22Rv1 (cell line): ENCODE measurements around the gene SCN2A.

Experiments
- H3K27ac ChIP-seq: fragments of 450-650 bp; 2 replicates; pipeline ENCODE4 v1.5.1; 2017
- ZFX ChIP-seq: fragments of 450-650 bp; IDR thresholded peaks from 2 replicates; pipeline ENCODE4 v1.6.1; 2017; ENCODE audit warnings: antibody characterized with exemption, borderline replicate concordance
- TF ChIP-seq, protein P1 (sequence below): fragments of 450-650 bp; IDR thresholded peaks from 2 replicates; pipeline ENCODE4 v1.5.1; 2017; ENCODE audit warnings: mild to moderate bottlenecking

Gene SCN2A

GRCh38 chr2:165293440-165294420, 54.5 kb downstream of the SCN2A start:
- TF ChIP-seq, protein P1, sequence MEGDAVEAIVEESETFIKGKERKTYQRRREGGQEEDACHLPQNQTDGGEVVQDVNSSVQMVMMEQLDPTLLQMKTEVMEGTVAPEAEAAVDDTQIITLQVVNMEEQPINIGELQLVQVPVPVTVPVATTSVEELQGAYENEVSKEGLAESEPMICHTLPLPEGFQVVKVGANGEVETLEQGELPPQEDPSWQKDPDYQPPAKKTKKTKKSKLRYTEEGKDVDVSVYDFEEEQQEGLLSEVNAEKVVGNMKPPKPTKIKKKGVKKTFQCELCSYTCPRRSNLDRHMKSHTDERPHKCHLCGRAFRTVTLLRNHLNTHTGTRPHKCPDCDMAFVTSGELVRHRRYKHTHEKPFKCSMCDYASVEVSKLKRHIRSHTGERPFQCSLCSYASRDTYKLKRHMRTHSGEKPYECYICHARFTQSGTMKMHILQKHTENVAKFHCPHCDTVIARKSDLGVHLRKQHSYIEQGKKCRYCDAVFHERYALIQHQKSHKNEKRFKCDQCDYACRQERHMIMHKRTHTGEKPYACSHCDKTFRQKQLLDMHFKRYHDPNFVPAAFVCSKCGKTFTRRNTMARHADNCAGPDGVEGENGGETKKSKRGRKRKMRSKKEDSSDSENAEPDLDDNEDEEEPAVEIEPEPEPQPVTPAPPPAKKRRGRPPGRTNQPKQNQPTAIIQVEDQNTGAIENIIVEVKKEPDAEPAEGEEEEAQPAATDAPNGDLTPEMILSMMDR: peak; percentile 74
- TF ChIP-seq ZFX: no peak
- no peak overlapping the region for H3K27ac ChIP-seq

DNA sequence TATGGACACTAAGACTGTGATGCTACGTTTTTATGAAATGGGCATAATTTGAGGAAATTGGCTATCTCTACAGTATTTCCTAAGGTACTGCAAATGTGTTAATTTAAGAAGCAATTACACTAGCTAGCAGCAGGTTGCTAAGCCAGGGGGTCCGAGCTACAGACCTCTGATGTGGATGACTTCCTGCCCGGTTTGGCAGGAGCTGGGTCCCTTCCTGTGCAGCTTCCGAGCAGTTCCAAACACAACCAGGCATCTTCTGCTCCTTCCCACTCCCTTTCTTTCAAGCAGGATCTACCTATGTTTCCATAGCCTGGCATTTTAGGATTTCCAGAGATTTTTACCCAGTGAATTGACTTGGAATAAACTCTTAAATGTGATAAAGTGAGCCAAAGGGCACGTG, 55.7 kb downstream of the SCN2A start:
- no peak overlapping the region for H3K27ac ChIP-seq
- TF ChIP-seq, protein P1: no peak
- TF ChIP-seq ZFX: no peak

GRCh38 chr2:165295643-165296042, 56.4 kb downstream of the SCN2A start:
- no peak overlapping the region for H3K27ac ChIP-seq
- TF ChIP-seq, protein P1: no peak
- no peak for TF ChIP-seq ZFX

DNA sequence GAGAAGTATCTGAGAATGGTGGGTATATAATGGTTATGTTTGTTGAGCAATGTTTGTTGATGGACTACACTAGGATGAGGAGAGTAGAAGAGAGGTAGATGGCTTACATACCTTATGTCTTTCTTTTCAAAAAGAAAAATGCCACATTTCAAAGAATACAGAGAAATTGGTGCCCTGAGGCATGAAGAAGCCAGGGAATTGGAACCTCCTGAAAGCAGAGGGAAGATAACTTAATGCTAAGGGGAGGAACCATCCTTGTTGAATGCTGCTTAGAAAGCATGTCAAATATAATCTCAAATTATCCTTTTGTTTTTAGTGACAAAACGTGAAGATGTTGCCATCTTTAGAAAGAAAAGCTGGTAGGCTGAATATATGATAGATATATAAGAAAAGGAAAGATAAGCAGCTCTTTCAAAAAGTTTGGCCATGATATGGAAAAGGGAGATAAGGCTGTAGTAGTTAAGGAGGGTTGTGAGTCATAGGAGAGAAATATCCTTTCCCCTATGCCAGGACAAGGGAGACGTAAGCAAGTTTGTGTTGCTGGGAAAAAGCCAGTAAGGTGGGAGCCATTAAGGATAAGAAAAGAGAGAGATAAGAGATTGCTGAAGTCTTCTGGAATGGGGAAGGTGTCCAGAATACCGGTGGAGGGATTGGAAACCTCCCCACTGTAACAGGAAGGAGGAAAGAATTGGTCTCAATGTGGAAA, 66.3 kb downstream of the SCN2A start:
- H3K27ac ChIP-seq: no peak overlapping the region
- TF ChIP-seq, protein P1: no peak
- TF ChIP-seq ZFX: no peak

DNA sequence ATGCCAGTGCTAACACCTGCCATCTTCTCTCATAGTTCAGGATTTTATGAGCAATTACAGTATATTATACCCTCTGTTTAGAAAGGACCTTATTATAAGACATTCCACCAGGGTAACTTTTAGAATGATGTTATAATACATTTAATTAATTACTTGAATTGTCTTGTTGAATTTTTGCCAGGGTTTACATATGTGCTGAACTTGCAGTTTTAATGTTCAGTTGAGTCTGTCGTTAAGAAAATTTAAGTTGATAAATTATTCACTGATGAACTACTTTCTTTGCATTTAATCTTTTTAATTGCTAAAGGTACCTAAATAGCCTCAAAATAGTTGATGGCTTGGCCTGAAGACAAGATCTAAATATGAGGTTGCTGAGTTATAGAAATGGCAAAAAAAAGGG, 68.1 kb downstream of the SCN2A start:
- no peak overlapping the region for H3K27ac ChIP-seq
- TF ChIP-seq ZFX: no peak
- TF ChIP-seq, protein P1: no peak

GRCh38 chr2:165311949-165312348, 72.7 kb downstream of the SCN2A start:
- H3K27ac ChIP-seq: no peak overlapping the region
- TF ChIP-seq ZFX: no peak
- TF ChIP-seq, protein P1: no peak

- TF ChIP-seq, protein P1: no peak
- TF ChIP-seq ZFX: no peak
- no peak overlapping the region for H3K27ac ChIP-seq
Measured at GRCh38 chr2:165312999-165313398, 73.8 kb downstream of the SCN2A start.
